ENCODE results near the gene ZNF75A.

Gene ZNF75A

DNA sequence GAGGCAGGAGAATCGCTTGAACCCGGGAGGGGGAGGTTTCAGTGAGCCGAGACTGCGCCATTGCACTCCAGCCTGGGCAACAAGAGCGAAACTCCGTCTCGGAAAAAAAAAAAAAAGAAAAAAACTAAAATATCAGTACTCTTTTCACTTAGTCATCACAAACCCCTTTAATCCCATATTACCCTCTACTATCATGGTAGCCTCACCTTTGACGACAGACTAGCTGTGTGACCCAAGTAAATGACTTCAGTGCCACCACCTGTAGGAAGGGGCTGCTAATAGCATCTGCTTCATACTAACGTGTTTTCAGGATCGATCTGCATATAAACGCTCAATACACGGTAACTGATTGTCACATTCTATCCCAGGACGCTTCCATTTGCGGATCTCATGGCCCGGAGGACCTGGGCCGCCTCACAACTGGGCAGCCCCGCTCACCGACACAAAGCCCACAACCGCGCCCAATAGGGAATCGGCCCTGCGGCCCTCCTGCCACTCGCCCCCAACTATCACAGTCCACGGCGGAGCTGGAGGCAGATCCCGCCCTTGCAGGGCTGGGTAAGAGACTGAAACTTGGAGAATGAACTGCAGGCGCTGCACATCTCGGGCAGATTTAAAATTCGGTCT is 23.1 kb upstream of the ZNF75A start (continued):
- TF ChIP-seq ZNF146 (tag by site-specific recombination; IDR thresholded peaks at IDR 0.05) (no peak), ZFP41 (tag by site-specific recombination; IDR thresholded peaks at IDR 0.05; ENCODE audit: borderline replicate concordance) (no peak), ZNF777 (tag by site-specific recombination; IDR thresholded peaks at IDR 0.05; ENCODE audit: borderline replicate concordance) (no peak), ZNF830 (tag by site-specific recombination; IDR thresholded peaks at IDR 0.05; ENCODE audit: low read depth) (no peak), ZNF623 (tag by site-specific recombination; IDR thresholded peaks at IDR 0.05) (no peak), ZNF501 (tag by site-specific recombination; IDR thresholded peaks at IDR 0.05) (no peak), ZNF416 (tag by site-specific recombination; IDR thresholded peaks at IDR 0.05) (no peak), ZNF776 (tag by site-specific recombination; IDR thresholded peaks at IDR 0.05; ENCODE audit: borderline replicate concordance) (no peak), ZNF211 (tag by site-specific recombination; IDR thresholded peaks at IDR 0.05; ENCODE audit: low read depth) (no peak), BCL11B (tag by site-specific recombination; IDR thresholded peaks at IDR 0.05; ENCODE audit: low read depth) (no peak), ZNF24 (tag by site-specific recombination; IDR thresholded peaks at IDR 0.05) (0 out of 2 replicates have a peak, but pooled peaks have one; percentile 7), ZNF248 (tag by site-specific recombination; IDR thresholded peaks at IDR 0.05) (no peak), ZNF112 (tag by site-specific recombination; IDR thresholded peaks at IDR 0.05) (no peak), TRIM28 (IDR thresholded peaks at IDR 0.05; ENCODE audit: borderline replicate concordance, low read length) (no peak), ZNF341 (tag by site-specific recombination; IDR thresholded peaks at IDR 0.05; ENCODE audit: low read depth) (no peak), ZNF514 (tag by site-specific recombination; IDR thresholded peaks at IDR 0.05) (no peak), SALL2 (tag by site-specific recombination; IDR thresholded peaks at IDR 0.05; ENCODE audit: borderline replicate concordance) (no peak), ZNF366 (tag by site-specific recombination; conservative IDR thresholded peaks at IDR 0.05) (no peak), HOXD13 (CRISPR knock-in tag; IDR thresholded peaks at IDR 0.05; ENCODE audit: borderline replicate concordance) (no peak), KLF16 (tag by site-specific recombination; IDR thresholded peaks at IDR 0.05) (no peak; the same call in 1 of the 2 replicates), ZNF214 (tag by site-specific recombination; IDR thresholded peaks at IDR 0.05; ENCODE audit: borderline replicate concordance) (no peak), SP7 (tag by site-specific recombination; IDR thresholded peaks at IDR 0.05) (no peak), ZBTB17 (tag by site-specific recombination; IDR thresholded peaks at IDR 0.05) (peak; percentile 45; the same call in 1 of the 2 replicates), ZNF785 (tag by site-specific recombination; IDR thresholded peaks at IDR 0.05) (no peak), SP2 (tag by site-specific recombination; IDR thresholded peaks at IDR 0.05) (peak; percentile 84), ZSCAN16 (tag by site-specific recombination; IDR thresholded peaks at IDR 0.05) (no peak), ZNF610 (tag by site-specific recombination; IDR thresholded peaks at IDR 0.05; ENCODE audit: borderline replicate concordance) (no peak; the same call in 1 of the 2 replicates)
- TF ChIP-seq, protein P1, sequence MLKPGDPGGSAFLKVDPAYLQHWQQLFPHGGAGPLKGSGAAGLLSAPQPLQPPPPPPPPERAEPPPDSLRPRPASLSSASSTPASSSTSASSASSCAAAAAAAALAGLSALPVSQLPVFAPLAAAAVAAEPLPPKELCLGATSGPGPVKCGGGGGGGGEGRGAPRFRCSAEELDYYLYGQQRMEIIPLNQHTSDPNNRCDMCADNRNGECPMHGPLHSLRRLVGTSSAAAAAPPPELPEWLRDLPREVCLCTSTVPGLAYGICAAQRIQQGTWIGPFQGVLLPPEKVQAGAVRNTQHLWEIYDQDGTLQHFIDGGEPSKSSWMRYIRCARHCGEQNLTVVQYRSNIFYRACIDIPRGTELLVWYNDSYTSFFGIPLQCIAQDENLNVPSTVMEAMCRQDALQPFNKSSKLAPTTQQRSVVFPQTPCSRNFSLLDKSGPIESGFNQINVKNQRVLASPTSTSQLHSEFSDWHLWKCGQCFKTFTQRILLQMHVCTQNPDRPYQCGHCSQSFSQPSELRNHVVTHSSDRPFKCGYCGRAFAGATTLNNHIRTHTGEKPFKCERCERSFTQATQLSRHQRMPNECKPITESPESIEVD (tag by site-specific recombination; IDR thresholded peaks at IDR 0.05): no peak
- TF ChIP-seq, protein P2, sequence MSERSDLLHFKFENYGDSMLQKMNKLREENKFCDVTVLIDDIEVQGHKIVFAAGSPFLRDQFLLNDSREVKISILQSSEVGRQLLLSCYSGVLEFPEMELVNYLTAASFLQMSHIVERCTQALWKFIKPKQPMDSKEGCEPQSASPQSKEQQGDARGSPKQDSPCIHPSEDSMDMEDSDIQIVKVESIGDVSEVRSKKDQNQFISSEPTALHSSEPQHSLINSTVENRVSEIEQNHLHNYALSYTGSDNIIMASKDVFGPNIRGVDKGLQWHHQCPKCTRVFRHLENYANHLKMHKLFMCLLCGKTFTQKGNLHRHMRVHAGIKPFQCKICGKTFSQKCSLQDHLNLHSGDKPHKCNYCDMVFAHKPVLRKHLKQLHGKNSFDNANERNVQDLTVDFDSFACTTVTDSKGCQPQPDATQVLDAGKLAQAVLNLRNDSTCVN (tag by site-specific recombination; optimal IDR thresholded peaks at IDR 0.05): no peak
- TF ChIP-seq, protein P3, sequence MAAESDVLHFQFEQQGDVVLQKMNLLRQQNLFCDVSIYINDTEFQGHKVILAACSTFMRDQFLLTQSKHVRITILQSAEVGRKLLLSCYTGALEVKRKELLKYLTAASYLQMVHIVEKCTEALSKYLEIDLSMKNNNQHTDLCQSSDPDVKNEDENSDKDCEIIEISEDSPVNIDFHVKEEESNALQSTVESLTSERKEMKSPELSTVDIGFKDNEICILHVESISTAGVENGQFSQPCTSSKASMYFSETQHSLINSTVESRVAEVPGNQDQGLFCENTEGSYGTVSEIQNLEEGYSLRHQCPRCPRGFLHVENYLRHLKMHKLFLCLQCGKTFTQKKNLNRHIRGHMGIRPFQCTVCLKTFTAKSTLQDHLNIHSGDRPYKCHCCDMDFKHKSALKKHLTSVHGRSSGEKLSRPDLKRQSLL (tag by site-specific recombination; IDR thresholded peaks at IDR 0.05): no peak
- TF ChIP-seq, protein P4, sequence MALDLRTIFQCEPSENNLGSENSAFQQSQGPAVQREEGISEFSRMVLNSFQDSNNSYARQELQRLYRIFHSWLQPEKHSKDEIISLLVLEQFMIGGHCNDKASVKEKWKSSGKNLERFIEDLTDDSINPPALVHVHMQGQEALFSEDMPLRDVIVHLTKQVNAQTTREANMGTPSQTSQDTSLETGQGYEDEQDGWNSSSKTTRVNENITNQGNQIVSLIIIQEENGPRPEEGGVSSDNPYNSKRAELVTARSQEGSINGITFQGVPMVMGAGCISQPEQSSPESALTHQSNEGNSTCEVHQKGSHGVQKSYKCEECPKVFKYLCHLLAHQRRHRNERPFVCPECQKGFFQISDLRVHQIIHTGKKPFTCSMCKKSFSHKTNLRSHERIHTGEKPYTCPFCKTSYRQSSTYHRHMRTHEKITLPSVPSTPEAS (tag by site-specific recombination; IDR thresholded peaks at IDR 0.05): no peak; the same call in 1 of the 2 replicates
- TF ChIP-seq, protein P5, sequence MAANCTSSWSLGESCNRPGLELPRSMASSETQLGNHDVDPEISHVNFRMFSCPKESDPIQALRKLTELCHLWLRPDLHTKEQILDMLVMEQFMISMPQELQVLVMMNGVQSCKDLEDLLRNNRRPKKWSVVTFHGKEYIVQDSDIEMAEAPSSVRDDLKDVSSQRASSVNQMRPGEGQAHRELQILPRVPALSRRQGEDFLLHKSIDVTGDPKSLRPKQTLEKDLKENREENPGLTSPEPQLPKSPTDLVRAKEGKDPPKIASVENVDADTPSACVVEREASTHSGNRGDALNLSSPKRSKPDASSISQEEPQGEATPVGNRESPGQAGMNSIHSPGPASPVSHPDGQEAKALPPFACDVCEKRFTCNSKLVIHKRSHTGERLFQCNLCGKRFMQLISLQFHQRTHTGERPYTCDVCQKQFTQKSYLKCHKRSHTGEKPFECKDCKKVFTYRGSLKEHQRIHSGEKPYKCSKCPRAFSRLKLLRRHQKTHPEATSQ (tag by site-specific recombination; IDR thresholded peaks at IDR 0.05): no peak
- TF ChIP-seq, protein P6, sequence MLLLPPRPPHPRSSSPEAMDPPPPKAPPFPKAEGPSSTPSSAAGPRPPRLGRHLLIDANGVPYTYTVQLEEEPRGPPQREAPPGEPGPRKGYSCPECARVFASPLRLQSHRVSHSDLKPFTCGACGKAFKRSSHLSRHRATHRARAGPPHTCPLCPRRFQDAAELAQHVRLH (tag by site-specific recombination; IDR thresholded peaks at IDR 0.05): 0 out of 2 replicates have a peak, but pooled peaks have one; percentile 38
- TF ChIP-seq, protein P7, sequence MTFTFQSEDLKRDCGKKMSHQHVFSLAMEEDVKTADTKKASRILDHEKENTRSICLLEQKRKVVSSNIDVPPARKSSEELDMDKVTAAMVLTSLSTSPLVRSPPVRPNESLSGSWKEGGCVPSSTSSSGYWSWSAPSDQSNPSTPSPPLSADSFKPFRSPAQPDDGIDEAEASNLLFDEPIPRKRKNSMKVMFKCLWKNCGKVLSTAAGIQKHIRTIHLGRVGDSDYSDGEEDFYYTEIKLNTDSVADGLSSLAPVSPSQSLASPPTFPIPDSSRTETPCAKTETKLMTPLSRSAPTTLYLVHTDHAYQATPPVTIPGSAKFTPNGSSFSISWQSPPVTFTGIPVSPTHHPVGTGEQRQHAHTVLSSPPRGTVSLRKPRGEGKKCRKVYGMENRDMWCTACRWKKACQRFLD (tag by site-specific recombination; IDR thresholded peaks at IDR 0.05): no peak

All from HEK293 (cell line).